ENCODE data around the gene ASB15.

ASB15 gene

GRCh38 chr7:123662293-123662692, 60.7 kb downstream of the ASB15 start:
- DNase-seq (ENCODE audit: low read depth in 1 of 2, low spot score in 1 of 2), result no peak

GRCh38 chr7:123662755-123663154, 61.1 kb downstream of the ASB15 start:
- DNase-seq (ENCODE audit: low read depth in 1 of 2, low spot score in 1 of 2), result no peak

- no peak for DNase-seq (ENCODE audit: low read depth in 1 of 2, low spot score in 1 of 2)
Measured at GRCh38 chr7:123663200-123663599, 61.6 kb downstream of the ASB15 start.

GRCh38 chr7:123665157-123665556, 63.5 kb downstream of the ASB15 start:
- DNase-seq (ENCODE audit: low read depth in 1 of 2, low spot score in 1 of 2), result no peak

GRCh38 chr7:123665896-123666295, 64.3 kb downstream of the ASB15 start:
- no peak for DNase-seq (ENCODE audit: low read depth in 1 of 2, low spot score in 1 of 2)

GRCh38 chr7:123666492-123666891, 64.9 kb downstream of the ASB15 start:
- DNase-seq (ENCODE audit: low read depth in 1 of 2, low spot score in 1 of 2), result no peak

- no peak for DNase-seq (ENCODE audit: low read depth in 1 of 2, low spot score in 1 of 2)
Measured at GRCh38 chr7:123669485-123669884, 67.9 kb downstream of the ASB15 start.

- no peak for DNase-seq (ENCODE audit: low read depth in 1 of 2, low spot score in 1 of 2)
Measured at GRCh38 chr7:123673137-123673732, 71.6 kb downstream of the ASB15 start.

- no peak for DNase-seq (ENCODE audit: low read depth in 1 of 2, low spot score in 1 of 2)
Measured at GRCh38 chr7:123673752-123674398, 72.3 kb downstream of the ASB15 start.

GRCh38 chr7:123674399-123675180, 73.0 kb downstream of the ASB15 start:
- DNase-seq (ENCODE audit: low read depth in 1 of 2, low spot score in 1 of 2), result no peak

- DNase-seq (ENCODE audit: low read depth in 1 of 2, low spot score in 1 of 2), result no peak
Measured at GRCh38 chr7:123675181-123675473, 73.5 kb downstream of the ASB15 start.

- DNase-seq (ENCODE audit: low read depth in 1 of 2, low spot score in 1 of 2), result no peak
Measured at GRCh38 chr7:123677061-123677715, 75.6 kb downstream of the ASB15 start.

GRCh38 chr7:123679614-123680013, 78.0 kb downstream of the ASB15 start:
- no peak for DNase-seq (ENCODE audit: low read depth in 1 of 2, low spot score in 1 of 2)

- DNase-seq (ENCODE audit: low read depth in 1 of 2, low spot score in 1 of 2), result no peak
Measured at GRCh38 chr7:123680580-123680979, 79.0 kb downstream of the ASB15 start.

- DNase-seq (ENCODE audit: low read depth in 1 of 2, low spot score in 1 of 2), result no peak
Measured at GRCh38 chr7:123681561-123681960, 79.9 kb downstream of the ASB15 start.

- no peak for DNase-seq (ENCODE audit: low read depth in 1 of 2, low spot score in 1 of 2)
Measured at GRCh38 chr7:123682690-123683089, 81.1 kb downstream of the ASB15 start.

- DNase-seq (ENCODE audit: low read depth in 1 of 2, low spot score in 1 of 2), result no peak
Measured at GRCh38 chr7:123687161-123687560, 85.5 kb downstream of the ASB15 start.

- no peak for DNase-seq (ENCODE audit: low read depth in 1 of 2, low spot score in 1 of 2)
Measured at GRCh38 chr7:123687727-123688126, 86.1 kb downstream of the ASB15 start.
